ENCODE results near the gene POLG2. TPM values are rescaled to one million over a fixed set of nuclear protein-coding genes. Genes with fewer than 3 reads are reported as not detected.

POLG2 gene
- total and polyA plus RNA-seq, 2 donors (not counting 3 experiments of a cell fraction or from before 2014, with no cell fraction given), result 6.5 to 18.6 TPM

- FAIRE-seq, result no peak
Measured at GRCh38 chr17:64459284-64459747, 37.5 kb downstream of the POLG2 start.

DNA sequence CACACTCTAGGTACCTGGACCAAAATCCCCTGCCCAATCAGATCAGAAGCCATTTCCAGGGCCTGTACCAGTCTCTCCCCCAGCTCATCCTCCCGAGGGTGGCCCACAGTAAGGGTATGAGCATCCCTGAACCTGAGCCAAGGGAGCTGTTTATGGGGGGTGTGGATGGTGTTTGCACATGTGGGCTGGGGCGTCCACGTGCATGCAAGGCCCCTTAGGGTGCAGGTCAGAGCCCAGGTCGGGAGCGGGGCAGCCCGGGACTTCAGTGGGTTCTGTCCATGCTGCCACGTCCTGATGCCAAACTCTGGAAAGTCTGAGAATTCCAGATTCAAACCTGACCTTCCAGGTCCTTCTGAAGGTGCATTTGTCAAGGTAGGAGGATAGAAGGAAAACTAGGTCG, 38.1 kb downstream of the POLG2 start:
- Histone ChIP-seq H4K20me1 (replicated peaks; ENCODE audit: control insufficient read depth, extremely low read depth, insufficient read depth, low read length) (no peaks in the 10 kb centered on the region), H3K27me3 (ENCODE audit: control insufficient read depth in 2 of 2, insufficient read depth in 2 of 2, low read length in 2 of 2) (no peaks in the 10 kb centered on the region), H3K4me2 (ENCODE audit: insufficient read depth, low read length) (no peak overlapping the region), H3K9me3 (replicated peaks; ENCODE audit: control insufficient read depth, insufficient read depth, low read length) (no peaks in the 10 kb centered on the region), H3K9me1 (replicated peaks; ENCODE audit: control insufficient read depth, extremely low read depth, insufficient read depth, low read length) (no peaks in the 10 kb centered on the region), H3K36me3 (ENCODE audit: control insufficient read depth in 2 of 2, extremely low read depth in 1 of 2, insufficient read depth in 2 of 2, low read length in 2 of 2) (peaks cover 0 to 3% of the 10 kb centered on the region in 2 experiments), H2AFZ (ENCODE audit: low read depth, low read length) (no peak overlapping the region), H3K9ac (replicated peaks; ENCODE audit: extremely low read depth, insufficient read depth, low read length) (no peak overlapping the region), H3K79me2 (ENCODE audit: control insufficient read depth, insufficient read depth, low read length) (no peaks in the 10 kb centered on the region), H3K4me3 (replicated peaks in 1 of 3; ENCODE audit: insufficient read depth in 1 of 3, low read depth in 1 of 3, low read length in 3 of 3) (no peak overlapping the region), H3K4me1 (ENCODE audit: control insufficient read depth, extremely low read depth, insufficient read depth, low read length) (peaks cover 14% of the 10 kb centered on the region), H3K27ac (ENCODE audit: insufficient read depth, low read depth, low read length) (no peak overlapping the region)
- POLR2A ChIA-PET, result no interaction called here
- intact Hi-C loops (cut with micrococcal nuclease), result no loop called here
- no TSS peak for BruUV-seq (replicated peaks)
- DNase-seq (ENCODE audit: low read depth, low spot score), result no peak
- dilution Hi-C loops (cut with MboI; ENCODE audit: extremely low pct_ligation_motif_present, low sequenced_read_pairs), result no loop called here
- CTCF ChIA-PET, result interaction anchor here (0.5 to 1.6 kb wide), 2 partner anchors 168 to 1471 kb away, joined by 3 read pairs; no protein-coding TSS in a partner anchor
- TF ChIP-seq EZH2 (IDR thresholded peaks at IDR 0.05; ENCODE audit: borderline replicate concordance, low read depth, low read length, severe bottlenecking) (no peak), MAX (IDR thresholded peaks at IDR 0.05; ENCODE audit: insufficient read depth, insufficient read length) (no peak), MYC (IDR thresholded peaks at IDR 0.05; ENCODE audit: low read depth, low read length) (no peak), JUN (IDR thresholded peaks at IDR 0.05; ENCODE audit: borderline replicate concordance, insufficient read depth, insufficient read length, low read depth) (no peak)
- no peak for FAIRE-seq

More at GRCh38 chr17:64459284-64459747, 37.5 kb downstream of the POLG2 start:
- no peak overlapping the region for H3K4me2 ChIP-seq (ENCODE audit: insufficient read depth, low read length)
- H3K9me1 ChIP-seq (replicated peaks; ENCODE audit: control insufficient read depth, extremely low read depth, insufficient read depth, low read length), result no peaks in the 10 kb centered on the region
- H2AFZ ChIP-seq (ENCODE audit: low read depth, low read length), result no peak overlapping the region
- TF ChIP-seq JUN (IDR thresholded peaks at IDR 0.05; ENCODE audit: borderline replicate concordance, insufficient read depth, insufficient read length, low read depth) (peak; percentile 38), FOS (IDR thresholded peaks at IDR 0.05; ENCODE audit: borderline replicate concordance, insufficient read depth, low read length) (peak; percentile 42), POLR2AphosphoS5 (IDR thresholded peaks at IDR 0.05; ENCODE audit: insufficient read depth, low read depth, low read length) (peak; percentile 27), POLR2A (IDR thresholded peaks at IDR 0.05; ENCODE audit: low read depth, low read length) (no peak)
- no peak overlapping the region for H3K4me3 ChIP-seq (replicated peaks in 1 of 3; ENCODE audit: insufficient read depth in 1 of 3, low read depth in 1 of 3, low read length in 3 of 3)
- H3K79me2 ChIP-seq (ENCODE audit: control insufficient read depth, insufficient read depth, low read length), result no peaks in the 10 kb centered on the region
- no peak overlapping the region for H3K9ac ChIP-seq (replicated peaks; ENCODE audit: extremely low read depth, insufficient read depth, low read length)
- peaks cover 14% of the 10 kb centered on the region for H3K4me1 ChIP-seq (ENCODE audit: control insufficient read depth, extremely low read depth, insufficient read depth, low read length)
- ChIA-PET CTCF (interaction anchor here (1.6 kb wide), 1 partner anchor 168 kb away, joined by 3 read pairs; no protein-coding TSS in a partner anchor), POLR2A (no interaction called here)
- dilution Hi-C loops (cut with MboI; ENCODE audit: extremely low pct_ligation_motif_present, low sequenced_read_pairs), result no loop called here
- H3K27ac ChIP-seq (ENCODE audit: insufficient read depth, low read depth, low read length), result no peak overlapping the region
- no TSS peak for BruUV-seq (replicated peaks)
- H3K27me3 ChIP-seq (ENCODE audit: control insufficient read depth in 2 of 2, insufficient read depth in 2 of 2, low read length in 2 of 2), result no peaks in the 10 kb centered on the region
- intact Hi-C loops (cut with micrococcal nuclease), result no loop called here
- peak; percentile 48 for DNase-seq (ENCODE audit: low read depth, low spot score)
- H4K20me1 ChIP-seq (replicated peaks; ENCODE audit: control insufficient read depth, extremely low read depth, insufficient read depth, low read length), result no peaks in the 10 kb centered on the region
- H3K9me3 ChIP-seq (replicated peaks; ENCODE audit: control insufficient read depth, insufficient read depth, low read length), result no peaks in the 10 kb centered on the region
- peaks cover 0 to 3% of the 10 kb centered on the region in 2 experiments for H3K36me3 ChIP-seq (ENCODE audit: control insufficient read depth in 2 of 2, extremely low read depth in 1 of 2, insufficient read depth in 2 of 2, low read length in 2 of 2)

All from endothelial cell of umbilical vein (primary cell).